ENCODE data around the gene PTPN21.
"Not testable (repeated sequence)": the region's sequence is repeated elsewhere in the genome, so short reads cannot be mapped to it uniquely, and the experiment has no call there.

Gene PTPN21

GRCh38 chr14:88551980-88552431, 2.8 kb downstream of the PTPN21 start:
- no peak for DNase-seq (ENCODE audit: low spot score)

DNA sequence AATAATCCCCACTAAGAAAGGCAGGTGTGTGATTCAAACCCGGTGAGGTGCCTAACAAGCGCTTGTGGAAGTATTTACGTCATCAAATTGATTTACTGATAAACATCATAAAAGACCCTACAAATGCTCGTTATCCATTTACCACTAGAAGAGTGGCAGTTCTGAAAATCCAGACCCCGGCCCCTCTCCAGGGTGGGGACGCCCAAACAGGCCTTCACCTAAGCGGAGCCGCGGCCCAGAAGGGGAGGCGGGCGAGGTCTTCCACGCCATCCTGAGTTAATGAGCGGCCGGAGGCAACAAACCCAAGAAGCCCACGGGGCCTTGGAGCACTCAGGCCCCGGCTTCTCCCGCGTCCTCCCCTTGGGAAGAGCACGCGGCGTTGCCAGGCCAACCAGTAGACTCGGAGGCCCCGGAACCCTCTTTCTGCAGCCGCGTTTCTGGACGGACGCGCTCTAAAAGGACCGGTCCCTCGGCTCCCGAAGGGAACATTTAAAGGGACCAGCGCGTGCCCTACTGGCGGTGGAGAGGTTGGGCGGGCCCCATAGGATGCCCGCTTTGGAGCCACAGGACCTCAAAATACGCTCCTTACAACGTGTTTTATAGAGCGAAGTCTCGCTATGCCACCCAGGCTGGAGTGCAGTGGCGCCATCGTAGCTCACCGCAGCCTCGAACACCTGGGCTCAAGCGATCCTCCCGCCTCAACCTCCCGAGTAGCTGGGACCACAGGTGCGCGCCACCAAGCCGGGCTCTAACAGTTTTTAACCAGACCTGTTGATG, 3.5 kb downstream of the PTPN21 start:
- peak; percentile 50 for DNase-seq (ENCODE audit: low spot score)

DNA sequence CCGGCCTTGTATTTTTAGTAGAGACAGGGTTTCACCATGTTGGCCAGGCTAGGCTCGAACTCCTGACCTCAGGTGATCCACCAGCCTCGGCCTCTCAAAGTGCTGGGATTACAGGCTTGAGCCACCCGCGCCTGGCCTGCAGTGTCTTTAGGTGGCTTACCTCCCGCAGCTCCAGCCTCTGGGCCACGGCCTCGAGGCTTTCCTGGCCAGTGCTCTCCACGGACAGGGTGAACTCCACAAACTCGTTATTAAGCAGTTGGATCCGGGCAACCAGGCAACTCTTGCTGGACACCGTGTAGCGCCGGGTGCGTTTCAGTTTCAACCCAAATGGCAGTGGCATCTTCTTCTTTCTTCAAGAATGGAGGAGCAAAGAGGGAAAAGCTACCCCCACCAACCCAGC, 4.7 kb downstream of the PTPN21 start:
- DNase-seq (ENCODE audit: low spot score): no peak

GRCh38 chr14:88547386-88547780, 7.4 kb downstream of the PTPN21 start:
- no peak for DNase-seq (ENCODE audit: low spot score)

- no peak for DNase-seq (ENCODE audit: low spot score)
Measured at GRCh38 chr14:88546621-88547385, 8.0 kb downstream of the PTPN21 start.

DNA sequence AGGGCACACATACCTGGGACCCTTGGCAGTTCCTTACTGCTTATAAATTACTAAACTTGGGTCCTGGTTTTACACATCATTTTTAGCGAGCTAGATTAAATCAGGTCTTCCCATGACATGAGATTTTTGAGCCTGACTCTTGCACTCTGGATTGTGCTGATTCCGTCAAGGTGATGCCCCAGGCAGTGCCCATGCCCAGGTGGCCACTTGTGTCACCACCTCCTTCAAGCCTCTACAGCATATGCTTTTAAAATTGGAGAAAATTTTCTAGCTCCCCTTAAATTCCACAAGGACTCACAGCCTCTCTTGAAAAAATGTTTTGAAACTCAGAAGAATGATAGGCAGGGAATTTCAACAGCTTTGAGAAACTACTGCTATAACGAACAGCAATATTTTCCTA, 9.6 kb downstream of the PTPN21 start:
- DNase-seq (ENCODE audit: low spot score): no peak

GRCh38 chr14:88542857-88543795, 11.7 kb downstream of the PTPN21 start:
- no peak for DNase-seq (ENCODE audit: low spot score)

DNA sequence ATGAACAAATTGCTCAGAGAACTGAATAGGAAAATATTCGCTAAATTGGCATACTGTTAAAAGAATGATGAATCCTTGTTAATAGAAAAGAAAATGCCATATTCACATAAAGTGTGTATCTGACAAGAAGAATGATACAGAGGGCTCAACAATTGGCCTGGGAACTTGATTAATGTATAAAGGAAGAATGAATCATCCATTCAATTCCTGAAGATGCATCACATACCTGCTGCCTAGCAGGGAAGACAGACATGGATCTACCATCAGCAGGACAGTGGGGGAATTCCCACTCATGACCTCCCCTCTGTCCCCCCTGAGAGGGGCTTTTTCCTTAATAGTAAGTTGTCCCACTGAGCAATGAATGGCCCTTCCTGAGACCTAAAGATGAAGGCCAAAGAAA, 13.5 kb downstream of the PTPN21 start:
- no peak for DNase-seq (ENCODE audit: low spot score)

DNA sequence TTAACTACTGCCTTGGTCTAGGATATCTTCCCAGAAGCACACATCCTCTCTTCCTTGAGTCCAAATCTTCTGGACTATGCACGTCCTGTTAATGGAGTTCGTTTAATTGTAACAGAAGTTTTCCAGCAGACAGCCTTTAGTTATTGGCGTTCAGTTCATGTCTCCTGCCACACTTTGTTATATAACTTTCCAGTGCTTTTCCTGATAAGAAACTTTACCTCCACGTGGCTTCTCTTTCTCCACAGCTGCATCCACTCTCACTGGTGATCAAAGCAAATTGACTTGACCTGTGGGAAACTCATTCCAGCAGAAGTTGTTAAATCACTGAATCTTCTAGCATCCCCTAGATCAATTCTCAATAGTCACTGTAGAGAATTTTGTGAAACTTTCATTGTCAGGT, 19.0 kb downstream of the PTPN21 start:
- DNase-seq (ENCODE audit: low spot score): no peak

DNA sequence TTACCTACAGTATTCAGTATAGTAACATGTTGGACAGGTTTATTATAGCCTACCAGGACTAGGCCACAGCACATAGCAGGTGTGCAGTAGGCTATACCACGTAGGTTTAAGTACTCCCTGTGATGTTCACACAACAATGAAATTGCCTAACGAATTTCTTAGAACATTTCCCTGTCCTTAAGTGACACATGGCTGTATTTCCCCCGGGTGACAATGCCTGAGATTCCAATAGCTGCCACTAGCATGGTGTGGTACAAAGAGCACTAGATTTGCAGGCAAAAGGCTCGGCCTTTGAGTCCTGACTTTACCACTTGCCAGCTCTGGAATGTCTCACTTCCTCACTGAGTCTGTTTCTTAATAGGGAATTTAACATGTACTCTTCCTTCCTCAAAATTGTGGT, 19.7 kb downstream of the PTPN21 start:
- DNase-seq (ENCODE audit: low spot score): no peak

- no peak for DNase-seq (ENCODE audit: low spot score)
Measured at GRCh38 chr14:88533064-88533602, 21.7 kb downstream of the PTPN21 start.

GRCh38 chr14:88529889-88530288, 24.9 kb downstream of the PTPN21 start:
- DNase-seq (ENCODE audit: low spot score): not testable (repeated sequence)

- DNase-seq (ENCODE audit: low spot score): no peak
Measured at GRCh38 chr14:88522393-88522792, 32.4 kb downstream of the PTPN21 start.

DNA sequence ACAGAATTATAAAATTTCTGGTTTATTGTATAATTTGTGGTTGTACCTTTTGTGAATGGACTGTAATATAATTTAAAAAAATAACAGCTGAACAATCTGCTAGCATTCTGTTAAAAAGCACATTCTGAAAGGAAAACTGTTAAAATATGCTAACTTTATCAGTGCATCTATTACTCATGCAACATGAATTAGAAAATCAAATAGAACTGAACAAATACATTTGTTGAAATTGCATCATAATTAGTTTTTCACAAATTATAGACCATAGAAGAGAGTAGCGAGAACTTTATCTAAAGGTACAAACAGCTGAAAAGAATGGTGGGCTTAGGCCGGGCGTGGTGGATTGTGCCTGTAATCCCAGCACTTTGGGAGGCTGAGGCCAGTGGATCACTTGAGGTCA, 33.0 kb downstream of the PTPN21 start:
- no peak for DNase-seq (ENCODE audit: low spot score)

GRCh38 chr14:88519907-88520306, 34.9 kb downstream of the PTPN21 start:
- DNase-seq (ENCODE audit: low spot score): no peak

DNA sequence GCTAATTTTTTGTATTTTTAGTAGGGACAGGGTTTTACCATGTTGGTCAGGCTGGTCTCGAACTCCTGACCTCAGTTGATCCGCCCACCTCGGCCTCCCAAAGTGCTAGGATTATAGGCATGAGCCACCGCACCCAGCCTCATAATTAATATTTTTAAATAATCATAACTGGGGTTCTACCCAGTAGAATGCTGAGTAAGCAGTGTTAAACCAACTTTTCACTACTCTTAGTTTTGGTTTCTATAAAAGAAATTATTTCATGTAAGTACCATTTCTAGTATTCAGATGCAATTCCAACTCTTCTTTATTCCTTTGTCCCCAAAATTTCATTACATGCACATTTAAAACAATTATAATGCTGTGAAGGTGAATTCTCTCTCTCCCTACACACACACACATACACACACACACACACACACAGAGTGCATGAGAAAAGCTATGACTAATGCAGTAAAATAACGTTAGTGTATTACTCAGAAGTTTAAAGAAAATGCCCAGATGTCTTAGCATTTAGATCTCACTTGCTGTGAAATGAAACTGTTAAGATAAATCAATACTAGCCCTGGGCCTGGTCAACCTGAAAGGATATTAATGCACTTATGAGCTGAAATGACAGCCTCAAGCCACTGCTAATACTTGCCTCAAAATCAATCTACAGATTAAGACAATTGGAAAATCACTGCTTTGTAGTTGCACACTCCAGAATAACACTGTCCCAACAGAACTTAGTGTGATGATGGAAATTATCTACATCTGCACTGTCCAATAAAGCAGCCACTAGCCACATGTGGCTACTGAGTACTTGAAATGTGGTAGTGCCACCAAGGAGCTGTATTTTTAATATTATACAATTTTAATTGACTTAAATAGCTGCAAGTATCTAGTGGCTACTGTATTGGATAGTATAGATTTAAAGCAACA, 36.0 kb downstream of the PTPN21 start:
- DNase-seq (ENCODE audit: low spot score): no peak

- DNase-seq (ENCODE audit: low spot score): no peak
Measured at GRCh38 chr14:88516861-88517357, 37.9 kb downstream of the PTPN21 start.

- DNase-seq (ENCODE audit: low spot score): no peak
Measured at GRCh38 chr14:88515499-88516221, 39.1 kb downstream of the PTPN21 start.

GRCh38 chr14:88507208-88507607, 47.6 kb downstream of the PTPN21 start:
- DNase-seq (ENCODE audit: low spot score): no peak

- DNase-seq (ENCODE audit: low spot score): no peak
Measured at GRCh38 chr14:88505621-88506020, 49.2 kb downstream of the PTPN21 start.

Data from CD4-positive, alpha-beta T cell treated with Interleukin-2 at 100 ng/mL for 4 hours (primary cell).